Measurements from ENCODE around the gene CCDC69. TPM values are rescaled to one million over a fixed set of nuclear protein-coding genes. Genes with fewer than 3 reads are reported as not detected.

CCDC69 gene
- total RNA-seq, 4 donors from 2014 or later: 189 to 307 (median 243) TPM

GRCh38 chr5:151243564-151243963 lies 19.7 kb upstream of the CCDC69 start:
- TF ChIP-seq CTCF (IDR thresholded peaks at IDR 0.05; ENCODE audit: low read depth): no peak

- no peak for TF ChIP-seq CTCF (IDR thresholded peaks at IDR 0.05; ENCODE audit: low read depth)
Observed at GRCh38 chr5:151243127-151243526, 19.2 kb upstream of the CCDC69 start.

- no peak for TF ChIP-seq CTCF (IDR thresholded peaks at IDR 0.05; ENCODE audit: low read depth)
Observed at GRCh38 chr5:151240924-151241635, 17.2 kb upstream of the CCDC69 start.

GRCh38 chr5:151239237-151239861 lies 15.5 kb upstream of the CCDC69 start:
- TF ChIP-seq CTCF (IDR thresholded peaks at IDR 0.05; ENCODE audit: low read depth): no peak

- TF ChIP-seq CTCF (IDR thresholded peaks at IDR 0.05; ENCODE audit: low read depth): no peak
Observed at GRCh38 chr5:151238303-151238741, 14.4 kb upstream of the CCDC69 start.

- TF ChIP-seq CTCF (IDR thresholded peaks at IDR 0.05; ENCODE audit: low read depth): no peak
Observed at GRCh38 chr5:151237685-151238084, 13.8 kb upstream of the CCDC69 start.

- no peak for TF ChIP-seq CTCF (IDR thresholded peaks at IDR 0.05; ENCODE audit: low read depth)
Observed at GRCh38 chr5:151236888-151237287, 13.0 kb upstream of the CCDC69 start.

Measured in subcutaneous adipose tissue (tissue), 4 donors.